Stimulated activated CD4-positive, alpha-beta T cell treated with anti-CD3 and anti-CD28 coated beads, Interleukin-15, amount 100 ng/mL, for 48 hours (primary cell): ENCODE data around the gene CD33.
"Not testable (repeated sequence)": the region's sequence is repeated elsewhere in the genome, so short reads cannot be mapped to it uniquely, and the experiment has no call there.

Experiments used
- DNase-seq, 2 donors: peaks; one replicate each; pipeline ENCODE4 v3.0.0-alpha.2; 2020; ENCODE audit warnings: low read depth in 2 of 2

CD33 gene

GRCh38 chr19:51210191-51210784 lies 14.6 kb upstream of the CD33 start:
- no peak for DNase-seq

GRCh38 chr19:51210874-51211361 lies 14.0 kb upstream of the CD33 start:
- DNase-seq, result not testable (repeated sequence)

- DNase-seq, result no peak
Observed at GRCh38 chr19:51211833-51212232, 13.0 kb upstream of the CD33 start.

- no peak for DNase-seq
Observed at GRCh38 chr19:51219307-51219706, 5.6 kb upstream of the CD33 start.

GRCh38 chr19:51219971-51220370 lies 4.9 kb upstream of the CD33 start:
- DNase-seq, result no peak

- DNase-seq, result no peak
Observed at GRCh38 chr19:51220996-51221395, 3.9 kb upstream of the CD33 start.

GRCh38 chr19:51224163-51224641 lies 678 bp upstream of the CD33 start:
- DNase-seq, result no peak

- DNase-seq, result no peak
Observed at GRCh38 chr19:51226067-51226466, 1.2 kb downstream of the CD33 start.

GRCh38 chr19:51227326-51227725 lies 2.4 kb downstream of the CD33 start:
- no peak for DNase-seq

GRCh38 chr19:51227966-51228365 lies 3.1 kb downstream of the CD33 start:
- DNase-seq, result no peak

- DNase-seq, result no peak
Observed at GRCh38 chr19:51240866-51241265, 16.0 kb downstream of the CD33 start.

GRCh38 chr19:51242881-51243630 lies 18.2 kb downstream of the CD33 start:
- no peak for DNase-seq

- no peak for DNase-seq
Observed at GRCh38 chr19:51246164-51246552, 21.3 kb downstream of the CD33 start.

- no peak for DNase-seq
Observed at GRCh38 chr19:51247972-51248590, 23.2 kb downstream of the CD33 start.

- DNase-seq, result no peak
Observed at GRCh38 chr19:51250786-51251467, 26.0 kb downstream of the CD33 start, which contains the start of gene SIGLECL1. SIGLECL1 (plus strand) TSS chr19:51251080; CDS start chr19:51264073, 12,993 bp downstream.

- no peak for DNase-seq
Observed at GRCh38 chr19:51251468-51251820, 26.6 kb downstream of the CD33 start.

GRCh38 chr19:51252306-51253079 lies 27.6 kb downstream of the CD33 start:
- no peak for DNase-seq

- no peak for DNase-seq
Observed at GRCh38 chr19:51253088-51253806, 28.4 kb downstream of the CD33 start.

- no peak for DNase-seq
Observed at GRCh38 chr19:51256155-51256625, 31.3 kb downstream of the CD33 start.

- DNase-seq, result no peak
Observed at GRCh38 chr19:51257471-51257870, 32.6 kb downstream of the CD33 start.
